Activated CD4-positive, CD25-positive, alpha-beta regulatory T cell treated with anti-CD3 and anti-CD28 coated beads, Interleukin-2, amount 50 U/mL, for 24 hours (primary cell): ENCODE data around the gene LIMA1.
"Not testable (repeated sequence)": the region's sequence is repeated elsewhere in the genome, so short reads cannot be mapped to it uniquely, and the experiment has no call there.

Experiments used
- ATAC-seq, 2 donors: fragments of 150-1000 bp; cut with Tn5 transposase; one replicate each; pipeline ENCODE4 v1.10.0; 2021; ENCODE audit warnings: mild to moderate bottlenecking in 1 of 2, moderate library complexity in 1 of 2

The LIMA1 gene

DNA sequence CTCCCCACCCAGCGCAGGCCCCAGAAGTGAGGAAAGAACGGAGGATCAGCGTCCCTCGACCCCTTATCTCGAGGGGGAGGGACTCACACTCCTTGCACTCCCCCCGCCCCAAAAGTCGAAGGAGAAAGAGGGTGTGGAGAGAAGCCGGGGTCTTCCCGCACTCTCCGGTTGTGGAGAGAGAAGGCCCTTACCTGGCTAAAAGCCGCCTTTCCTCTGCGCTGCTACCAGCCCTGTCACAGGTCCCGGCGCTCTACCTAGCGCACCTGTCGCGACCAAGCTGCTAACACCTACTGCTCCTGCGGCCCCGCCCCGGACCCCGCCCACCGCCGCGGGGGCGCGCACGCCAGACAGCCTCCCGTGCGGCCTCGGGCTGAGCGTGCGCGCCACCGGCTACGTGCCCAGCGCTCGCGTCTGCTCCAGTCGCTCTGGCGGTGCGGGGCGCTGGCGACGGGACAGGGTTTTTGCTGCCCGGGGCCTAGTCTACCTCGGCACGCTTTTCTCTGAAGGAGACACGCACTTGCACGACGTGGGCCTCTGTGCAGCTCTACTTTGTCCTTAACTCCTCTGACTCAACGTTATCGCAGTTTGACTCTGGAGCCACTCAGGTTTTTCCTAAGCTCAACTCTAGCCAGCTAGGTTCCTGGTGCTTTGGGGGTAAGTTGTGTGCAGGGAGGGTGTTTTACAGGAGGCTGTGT, at the start of gene LIMA1:
LIMA1 (minus strand) TSS at position 292 of the 695 bp plus-strand sequence. CDS start 34,769 bp downstream, outside the sequence.
- ATAC-seq: peak; percentile 96

DNA sequence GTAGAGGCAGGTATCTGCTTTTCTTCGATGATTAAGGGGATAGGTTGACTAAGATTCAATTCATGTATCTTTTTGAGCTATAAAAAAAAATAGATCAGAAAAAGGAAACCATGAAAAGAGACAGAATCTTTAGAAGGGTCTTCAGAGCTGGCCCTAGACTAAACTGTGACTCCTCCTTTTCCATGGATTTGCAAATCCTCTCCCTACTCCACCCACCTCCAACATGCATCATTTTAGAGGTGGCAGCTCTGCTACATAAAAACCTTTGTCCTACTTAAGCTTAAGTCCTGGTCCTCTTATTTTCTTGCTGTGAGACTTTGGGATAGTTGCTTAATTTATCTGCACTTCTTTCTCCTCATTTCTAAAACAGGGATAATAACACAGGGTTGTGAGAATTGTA, 48.4 kb upstream of the LIMA1 start:
- ATAC-seq: no peak

DNA sequence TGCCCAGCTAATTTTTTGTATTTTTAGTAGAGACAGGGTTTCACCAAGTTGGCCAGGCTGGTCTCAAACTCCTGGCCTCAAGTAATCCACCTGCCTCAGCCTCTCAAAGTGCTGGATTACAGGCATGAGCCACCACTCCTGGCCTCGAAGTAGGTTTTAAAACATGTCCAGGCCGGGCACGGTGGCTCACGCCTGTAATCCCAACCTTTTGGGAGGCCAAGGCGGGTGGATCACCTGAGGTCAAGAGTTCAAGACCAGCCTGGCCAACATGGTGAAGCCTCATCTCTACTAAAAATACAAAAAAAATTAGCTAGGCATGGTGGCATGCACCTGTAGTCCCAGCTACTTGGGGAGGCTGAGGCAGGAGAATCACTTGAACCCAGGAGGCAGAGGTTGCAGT, 45.3 kb upstream of the LIMA1 start:
- not testable (repeated sequence) for ATAC-seq

DNA sequence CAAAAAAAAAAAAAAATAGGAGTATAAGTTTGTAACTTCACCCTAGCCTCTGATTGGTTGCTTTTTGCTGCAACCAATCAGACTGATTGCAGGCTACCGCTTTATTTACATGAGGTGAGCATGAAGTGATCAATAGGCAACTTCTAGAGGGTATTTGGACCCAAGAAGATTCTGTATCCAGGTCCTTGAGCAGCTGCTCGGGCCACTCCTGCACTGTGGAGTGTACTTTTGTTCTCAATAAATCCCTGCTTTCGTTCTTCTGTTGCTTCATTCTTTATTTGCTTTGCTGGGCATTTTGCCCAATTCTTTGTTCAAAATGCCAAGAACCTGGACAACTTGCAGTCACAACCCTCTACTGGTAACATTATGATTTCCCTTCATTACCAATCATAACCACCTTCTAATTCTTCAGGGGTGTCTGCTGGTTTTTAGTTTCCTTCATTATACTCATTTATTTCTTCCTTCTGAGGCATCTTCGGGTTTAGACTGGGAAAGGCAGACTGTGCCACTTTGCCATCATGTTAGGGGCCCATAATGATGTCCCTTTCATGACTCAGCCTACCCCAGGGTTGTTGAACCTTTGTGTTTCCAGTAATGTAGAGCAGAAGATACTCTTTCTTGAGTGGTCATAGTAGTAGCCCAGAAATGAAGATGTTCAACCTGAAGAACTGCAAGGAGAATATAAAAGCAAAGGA, 43.4 kb upstream of the LIMA1 start:
- no peak for ATAC-seq

DNA sequence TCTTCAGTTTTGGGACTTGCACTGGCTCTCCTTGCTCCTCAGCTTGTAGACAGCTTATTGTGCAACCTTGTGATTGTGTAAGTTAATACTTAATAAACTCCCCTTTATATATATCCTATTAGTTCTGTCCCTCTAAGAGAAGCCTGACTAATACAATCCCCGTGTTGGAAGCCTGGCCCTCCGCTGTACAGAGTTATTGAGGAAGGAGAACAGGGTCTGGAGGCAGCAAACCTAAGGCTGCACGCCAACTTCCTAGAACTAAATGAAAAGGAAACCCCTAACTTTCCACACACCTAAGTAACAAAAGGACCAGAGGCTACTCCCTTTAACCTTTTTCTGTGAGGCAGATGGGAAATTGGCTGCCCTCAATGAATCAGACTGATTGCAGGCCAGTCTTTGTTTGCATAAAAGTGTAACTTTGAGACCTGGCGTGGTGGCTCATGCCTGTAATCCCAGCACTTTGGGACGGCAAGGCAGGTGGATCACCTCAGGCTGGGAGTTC, 42.6 kb upstream of the LIMA1 start:
- no peak for ATAC-seq

DNA sequence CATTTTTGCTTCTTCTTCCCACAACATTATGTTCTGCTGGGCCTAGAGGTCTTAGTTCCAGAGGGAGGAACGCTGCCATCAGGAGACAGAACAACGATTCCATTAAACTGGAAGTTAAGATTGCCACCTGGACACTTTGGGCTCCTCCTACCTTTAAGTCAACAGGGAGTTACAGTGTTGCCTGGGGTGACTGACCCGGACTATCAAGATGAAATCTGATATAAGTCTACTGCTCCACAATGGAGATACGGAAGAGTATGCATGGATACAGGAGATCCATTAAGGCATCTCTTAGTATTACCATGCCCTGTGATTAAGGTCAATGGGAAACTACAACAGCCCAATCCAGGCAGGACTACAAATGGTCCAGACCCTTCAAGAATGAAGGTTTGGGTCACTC, 41.5 kb upstream of the LIMA1 start:
- not testable (repeated sequence) for ATAC-seq

DNA sequence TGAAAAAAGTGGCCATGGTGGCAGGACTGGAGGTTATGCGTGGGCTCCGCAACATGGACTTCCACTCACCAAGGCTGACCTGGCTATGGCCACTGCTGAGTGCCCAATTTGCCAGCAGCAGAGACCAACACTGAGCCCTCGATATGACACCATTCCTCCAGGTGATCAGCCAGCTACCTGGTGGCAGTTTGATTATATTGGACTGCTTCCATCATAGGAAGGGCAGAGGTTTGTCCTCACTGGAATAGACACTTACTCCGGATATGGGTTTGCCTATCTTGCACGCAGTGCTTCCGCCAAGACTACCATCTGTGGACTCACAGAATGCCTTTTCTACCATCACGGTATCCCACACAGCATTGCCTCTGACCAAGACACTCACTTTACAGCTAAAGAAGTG, 40.8 kb upstream of the LIMA1 start:
- ATAC-seq: not testable (repeated sequence)

DNA sequence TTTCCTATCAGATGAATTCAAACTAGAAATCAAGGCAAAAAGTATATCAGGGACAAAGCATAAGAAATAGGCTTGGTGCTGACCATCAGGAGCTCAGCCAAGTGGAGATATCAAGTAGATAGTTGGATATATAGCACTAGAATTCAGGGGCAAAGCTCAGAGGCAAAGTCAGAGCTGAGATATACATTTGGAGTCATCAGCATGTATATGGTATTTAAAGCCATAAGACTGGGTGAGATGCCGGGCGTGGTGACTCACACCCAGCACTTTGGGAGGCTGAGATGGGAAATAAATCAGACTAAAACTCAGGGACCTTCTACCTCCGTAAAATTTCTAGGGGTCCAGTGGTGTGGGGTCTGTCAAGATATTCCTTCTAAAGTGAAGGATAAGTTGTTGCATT, 38.9 kb upstream of the LIMA1 start:
- ATAC-seq: no peak

DNA sequence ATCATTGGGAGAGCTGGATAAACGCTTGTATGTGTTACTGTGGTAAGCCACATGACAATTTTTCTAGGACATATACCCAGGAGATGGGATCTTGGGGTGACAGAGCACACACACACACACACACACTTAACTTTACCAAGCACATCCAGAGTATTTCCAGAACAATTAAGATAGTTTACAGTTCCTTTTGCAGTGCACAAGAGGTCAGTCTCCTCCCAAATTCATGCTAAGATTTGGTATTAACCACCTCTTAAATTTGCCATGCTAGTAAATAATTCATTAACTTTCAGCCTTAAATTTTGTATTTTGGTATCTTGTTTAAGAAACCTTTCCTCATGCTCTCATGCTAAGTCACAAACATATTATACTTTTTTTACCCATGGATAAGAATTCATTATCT, 33.9 kb upstream of the LIMA1 start:
- no peak for ATAC-seq

DNA sequence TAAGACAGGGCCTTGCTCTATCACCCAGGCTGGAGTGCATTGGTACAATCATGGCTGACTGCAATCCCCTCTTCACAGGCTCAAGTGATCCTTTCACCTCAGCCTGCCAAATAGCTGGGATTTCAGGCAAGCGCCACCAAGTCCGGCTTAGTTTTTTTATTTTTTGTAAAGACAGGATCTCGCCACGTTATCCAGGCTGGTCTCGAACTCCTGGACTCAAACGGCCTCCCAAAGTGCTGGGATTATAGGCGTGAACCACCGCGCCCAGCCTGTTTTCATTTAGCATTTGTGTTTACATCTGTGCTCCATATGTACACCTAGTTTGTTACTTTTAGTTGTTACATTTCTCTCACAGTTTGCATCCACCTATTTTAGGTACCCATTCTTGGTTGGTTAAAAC, 32.5 kb upstream of the LIMA1 start:
- ATAC-seq: no peak

DNA sequence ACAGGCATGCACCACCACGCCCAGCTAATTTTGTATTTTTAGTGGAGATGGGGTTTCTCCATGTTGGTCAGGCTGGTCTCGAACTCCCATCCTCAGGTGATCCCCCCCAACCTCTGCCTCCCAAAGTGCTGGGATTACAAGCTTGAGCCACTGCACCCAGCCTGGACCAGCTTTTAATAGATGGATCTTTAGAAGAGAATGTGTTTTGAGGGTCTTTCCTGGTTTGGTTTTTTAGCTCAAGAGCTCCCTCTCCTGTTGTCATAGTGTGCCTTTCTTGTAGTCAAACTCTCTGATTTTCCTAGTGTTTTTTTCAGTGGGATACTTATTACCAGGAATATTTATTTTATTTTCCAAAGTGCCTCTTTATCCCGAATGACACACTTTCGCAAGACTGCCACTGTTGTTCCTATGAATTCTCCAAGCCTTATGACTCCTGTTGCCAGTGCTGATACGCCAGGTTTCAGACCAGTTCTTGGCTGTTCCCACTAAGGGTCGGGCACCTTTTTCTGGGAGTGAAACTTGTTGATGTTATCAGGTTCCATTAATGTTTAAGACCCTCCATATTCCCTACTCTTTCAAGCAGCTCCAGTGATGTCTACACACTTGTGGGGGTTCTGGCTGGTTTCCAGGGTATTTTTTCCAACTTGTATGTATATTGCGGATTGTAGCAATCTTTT, 31.5 kb upstream of the LIMA1 start:
- no peak for ATAC-seq

DNA sequence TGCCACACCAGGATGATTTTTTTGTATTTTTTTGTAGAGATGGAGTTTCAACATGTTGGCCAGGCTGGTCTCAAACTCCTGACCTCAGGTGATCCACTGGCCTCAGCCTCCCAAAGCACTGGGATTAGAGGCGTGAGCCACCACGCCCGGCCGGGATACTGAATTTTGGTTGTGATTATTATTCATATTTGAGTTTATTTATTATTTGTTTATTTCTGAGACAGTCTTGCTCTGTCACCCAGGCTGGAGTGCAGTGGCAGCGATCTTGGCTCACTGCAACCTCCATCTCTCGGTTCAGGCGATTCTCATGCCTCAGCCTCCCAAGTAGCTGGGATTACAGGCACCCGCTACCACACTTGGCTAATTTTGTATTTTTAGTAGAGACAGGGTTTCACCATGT, 30.7 kb upstream of the LIMA1 start:
- ATAC-seq: not testable (repeated sequence)

DNA sequence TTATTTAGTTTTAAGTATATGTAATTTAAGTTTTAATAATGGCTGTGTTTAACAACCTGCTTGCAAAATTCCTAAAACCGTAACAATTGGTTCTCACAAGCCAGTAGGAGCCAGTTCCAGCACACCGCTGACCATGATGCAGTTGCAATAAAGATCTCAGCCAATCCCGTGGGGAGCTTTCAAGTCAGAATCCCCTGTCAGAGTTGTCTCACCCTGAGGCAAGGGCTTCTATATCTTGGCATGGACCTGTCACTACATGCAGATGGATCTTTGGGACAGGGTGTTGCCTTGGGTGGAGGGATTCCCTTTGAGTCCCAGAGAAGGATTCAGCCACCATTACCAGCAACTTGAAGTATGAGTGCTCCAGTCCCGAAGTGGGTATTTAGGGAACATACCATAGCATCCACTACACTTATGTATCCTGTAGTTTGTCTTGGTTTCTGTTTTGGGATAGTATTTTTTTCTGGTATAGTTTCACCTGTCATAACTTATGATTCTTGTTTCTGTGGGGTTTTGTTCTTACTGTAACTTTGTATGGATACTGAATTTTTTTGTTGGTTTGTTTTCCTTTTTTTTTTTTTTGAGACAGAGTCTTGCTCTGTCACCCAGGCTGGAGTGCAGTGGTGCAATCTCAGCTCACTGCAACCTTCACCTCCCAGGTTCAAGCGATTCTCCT, 30.1 kb upstream of the LIMA1 start:
- no peak for ATAC-seq

DNA sequence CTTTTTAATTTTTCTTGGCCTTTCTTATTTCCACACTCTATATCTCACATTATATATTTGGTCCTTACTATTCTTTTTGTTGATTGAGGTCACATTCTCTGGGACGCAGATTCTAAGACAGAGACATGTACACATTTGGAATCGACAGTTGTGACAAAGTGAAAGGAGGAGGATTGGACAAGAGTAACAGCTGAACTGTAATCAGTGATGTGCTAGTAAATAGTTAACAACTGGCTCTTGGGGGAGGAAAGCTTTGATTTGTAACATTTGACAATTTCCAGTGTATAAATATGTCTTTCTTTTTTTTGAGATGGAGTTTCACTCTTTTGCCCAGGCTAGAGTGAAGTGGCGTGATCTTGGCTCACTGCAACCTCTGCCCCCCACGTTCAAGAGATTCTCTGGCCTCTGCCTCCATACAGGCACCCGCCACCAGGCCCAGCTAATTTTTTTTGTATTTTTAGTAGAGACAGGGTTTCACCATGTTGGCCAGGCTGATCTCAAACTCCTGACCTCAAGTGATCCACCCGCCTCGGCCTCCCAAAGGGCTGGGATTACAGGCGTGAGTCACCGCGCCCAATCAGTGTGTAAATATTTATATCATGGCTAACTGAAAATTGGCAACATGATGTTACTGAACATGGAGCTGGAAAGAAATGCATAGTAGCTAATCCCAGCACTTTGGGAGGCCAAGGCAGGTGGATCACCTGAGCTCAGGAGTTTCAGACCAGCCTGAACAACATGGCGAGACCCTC, 28.7 kb upstream of the LIMA1 start:
- not testable (repeated sequence) for ATAC-seq

DNA sequence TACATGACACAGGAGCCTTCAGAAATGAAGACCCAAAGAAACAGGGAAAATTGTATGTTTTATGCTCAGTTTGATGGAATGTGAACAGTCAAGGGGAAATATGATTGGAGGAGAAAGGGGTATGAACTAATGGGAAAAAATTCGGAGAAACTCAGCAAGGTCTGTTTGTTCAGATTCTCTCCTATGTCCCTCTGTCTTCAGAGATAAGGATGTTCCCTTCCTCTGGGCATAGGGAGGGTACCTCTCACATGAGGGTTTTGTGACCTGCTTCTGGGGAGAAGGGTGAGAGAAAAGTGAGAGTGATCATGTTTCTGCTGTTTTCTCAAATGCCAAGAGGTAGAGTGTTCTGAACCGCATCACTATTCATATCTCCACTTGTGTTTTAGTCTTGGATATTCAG, 26.6 kb upstream of the LIMA1 start:
- no peak for ATAC-seq

DNA sequence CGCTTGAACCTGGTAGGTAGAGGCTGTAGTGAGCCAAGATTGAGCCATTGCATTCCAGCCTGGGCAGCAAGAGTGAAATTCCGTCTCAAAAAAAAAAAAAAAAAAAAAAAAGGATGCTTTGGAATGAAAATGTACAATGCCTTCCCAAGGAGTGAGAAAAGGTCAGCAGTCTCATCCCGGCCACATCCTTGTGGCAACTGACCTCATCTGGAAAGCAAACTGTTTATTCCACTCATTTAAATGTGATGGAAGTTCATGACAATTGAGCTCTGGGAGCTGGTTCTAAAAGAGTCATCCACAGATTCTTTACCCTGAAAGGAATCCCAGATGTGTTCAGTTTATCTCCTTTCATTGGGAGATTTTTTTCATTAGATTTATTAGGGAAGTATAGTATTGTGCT, 19.4 kb upstream of the LIMA1 start:
- no peak for ATAC-seq

DNA sequence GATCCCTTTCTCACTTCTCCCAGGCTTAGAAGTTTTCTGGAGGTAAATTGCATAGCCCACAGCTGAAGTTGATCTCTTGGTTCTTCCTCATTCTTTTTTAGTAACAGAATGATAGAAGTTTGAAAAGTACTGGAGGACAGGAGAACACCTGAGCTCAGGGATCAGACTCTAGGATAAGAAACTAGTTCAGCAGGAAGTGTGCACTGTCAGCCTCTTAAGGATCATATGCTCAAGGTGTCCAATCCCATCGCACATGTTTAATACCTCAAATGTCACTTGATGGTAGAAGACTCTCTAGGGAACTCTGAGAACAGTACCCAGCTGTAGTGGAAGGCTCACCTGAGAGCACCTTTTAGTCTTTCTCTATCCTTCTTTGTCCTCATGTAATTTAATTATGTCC, 14.7 kb upstream of the LIMA1 start:
- no peak for ATAC-seq

DNA sequence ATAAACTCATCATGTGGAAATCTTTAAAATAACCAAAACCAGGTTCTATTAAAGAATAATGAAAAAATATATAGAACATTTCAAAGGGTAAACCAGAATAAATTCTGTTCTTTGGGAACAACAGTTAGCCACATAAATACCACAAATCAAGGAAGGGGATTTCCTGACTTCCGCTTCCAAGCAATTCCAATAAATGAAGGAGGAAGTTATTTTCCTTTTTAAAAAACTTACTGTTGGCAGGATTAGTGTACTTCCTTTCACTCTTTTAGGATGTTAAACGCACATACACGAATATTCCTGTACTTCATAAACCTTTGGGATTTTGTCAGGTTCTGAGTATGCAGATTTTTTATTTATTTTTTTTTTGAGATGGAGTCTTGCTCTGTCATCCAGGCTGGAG, 13.7 kb upstream of the LIMA1 start:
- no peak for ATAC-seq

DNA sequence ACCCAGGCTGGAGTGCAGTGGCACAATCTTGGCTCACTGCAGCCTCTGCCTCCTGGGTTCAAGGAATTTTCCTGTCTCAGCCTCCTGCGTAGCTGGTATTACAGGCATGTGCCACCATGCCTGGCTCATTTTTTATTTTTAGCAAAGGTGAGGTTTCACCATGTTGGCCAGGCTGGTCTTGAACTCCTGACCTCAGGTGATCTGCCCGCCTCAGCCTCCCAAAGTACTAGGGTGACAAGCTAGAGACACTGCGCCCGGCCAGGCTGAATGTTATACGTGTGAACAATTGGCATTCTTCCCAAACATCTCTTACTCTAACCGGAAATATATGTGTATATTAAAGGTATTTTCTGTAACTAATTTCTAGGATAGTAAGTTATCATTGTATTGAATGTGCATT, 13.2 kb upstream of the LIMA1 start:
- no peak for ATAC-seq

DNA sequence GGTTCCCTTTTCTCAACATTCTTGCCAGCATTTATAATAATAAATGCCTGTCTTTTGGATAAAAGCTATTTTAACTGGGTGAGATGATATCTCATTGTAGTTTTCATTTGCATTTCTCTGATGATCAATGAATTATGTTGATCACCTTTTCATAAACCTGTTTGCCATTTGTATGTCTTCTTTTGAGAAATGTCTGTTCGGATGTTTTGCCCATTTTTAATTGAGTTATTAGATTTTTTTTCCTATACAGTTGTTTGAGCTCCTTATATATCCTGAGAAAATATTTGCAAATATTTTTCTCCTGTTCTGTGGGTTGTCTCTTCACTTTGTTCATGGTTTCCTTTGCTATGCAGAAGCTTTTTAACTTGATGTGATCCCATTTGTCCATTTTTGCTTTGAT, 8.1 kb upstream of the LIMA1 start:
- no peak for ATAC-seq

DNA sequence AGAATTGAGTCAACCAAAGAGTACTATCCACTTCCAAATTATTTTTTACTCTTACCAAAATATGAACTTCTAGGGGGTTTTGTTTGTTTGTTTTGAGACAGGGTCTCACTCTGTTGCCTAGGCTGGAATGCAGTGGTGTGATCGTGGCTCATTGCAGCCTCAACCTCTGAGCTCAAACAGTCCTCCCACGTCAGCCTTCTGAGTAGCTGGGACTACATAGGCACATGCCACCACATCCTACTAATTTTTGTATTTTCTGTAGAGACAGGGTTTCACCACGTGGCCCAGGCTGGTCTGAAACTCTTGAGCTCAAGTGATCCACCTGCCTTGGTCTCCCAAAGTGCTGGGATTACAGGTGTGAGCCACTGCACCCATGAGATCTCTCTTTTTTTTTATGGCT, 7.4 kb upstream of the LIMA1 start:
- ATAC-seq: not testable (repeated sequence)

DNA sequence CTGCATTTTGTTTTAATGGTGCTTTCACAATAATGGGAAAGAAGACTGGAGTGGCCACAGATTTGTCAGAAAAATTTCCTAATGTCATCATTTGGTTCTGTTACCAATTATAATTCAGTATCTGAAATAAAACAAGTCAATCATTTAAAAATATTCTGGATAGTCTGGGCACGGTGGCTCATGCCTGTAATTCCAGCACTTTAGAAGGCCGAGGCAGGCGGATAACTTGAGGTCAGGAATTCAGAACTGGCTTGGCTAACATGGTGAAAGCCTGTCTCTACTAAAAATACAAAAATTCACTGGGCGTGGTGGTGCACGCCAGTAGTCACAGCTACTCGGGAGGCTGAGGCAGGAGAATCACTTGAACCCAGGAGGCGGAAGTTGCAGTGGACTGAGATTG, 4.0 kb upstream of the LIMA1 start:
- ATAC-seq: no peak

DNA sequence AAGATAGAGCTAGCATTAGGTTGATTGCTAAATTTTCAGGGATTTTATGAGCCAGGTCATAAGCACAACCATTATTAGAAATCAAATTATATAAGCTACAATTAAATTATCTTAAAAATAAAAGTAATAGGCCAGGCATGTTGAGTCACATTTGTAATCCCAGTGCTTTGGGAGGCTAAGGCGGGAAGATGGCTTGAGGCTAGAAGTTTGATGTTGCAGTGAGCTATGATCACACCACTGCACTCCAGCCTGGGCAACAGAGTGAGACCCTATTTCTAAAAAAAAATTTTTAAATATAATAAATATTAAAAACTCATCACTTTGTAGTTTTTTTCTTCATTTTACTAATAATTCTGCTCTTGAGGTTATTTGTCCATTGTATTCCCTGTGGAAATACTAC, 1.9 kb upstream of the LIMA1 start:
- ATAC-seq: no peak
